ENCODE results near the gene TEAD3. TPM values are rescaled to one million over a fixed set of nuclear protein-coding genes. Genes with fewer than 3 reads are reported as not detected.
"Not testable (repeated sequence)": the region's sequence is repeated elsewhere in the genome, so short reads cannot be mapped to it uniquely, and the experiment has no call there.

TEAD3 gene
- total RNA-seq, 1 donor from 2014 or later, result 19.8 TPM

- no peaks in the 10 kb centered on the region for H3K27me3 ChIP-seq
- H3K4me3 ChIP-seq, result no peak overlapping the region
- intact Hi-C loops (cut with DNase I), result no loop called here
- no peaks in the 10 kb centered on the region for H3K9me3 ChIP-seq
- no peak overlapping the region for H3K27ac ChIP-seq
- no peaks in the 10 kb centered on the region for H3K4me1 ChIP-seq
- DNase-seq (ENCODE audit: low spot score in 2 of 2), result no peak
- TF ChIP-seq CTCF (IDR thresholded peaks at IDR 0.05), result no peak
- no peaks in the 10 kb centered on the region for H3K36me3 ChIP-seq
These were observed 60.6 kb downstream of the TEAD3 start for GRCh38 chr6:35436071-35436857.

GRCh38 chr6:35435074-35435837 lies 61.6 kb downstream of the TEAD3 start:
- intact Hi-C loops (cut with DNase I), result no loop called here
- Histone ChIP-seq H3K4me3 (no peak overlapping the region), H3K36me3 (no peaks in the 10 kb centered on the region), H3K9me3 (peaks cover 0 to 2% of the 10 kb centered on the region in 2 donors), H3K27ac (no peak overlapping the region), H3K4me1 (no peaks in the 10 kb centered on the region), H3K27me3 (no peaks in the 10 kb centered on the region)
- DNase-seq (ENCODE audit: low spot score in 2 of 2), result no peak
- no peak for TF ChIP-seq CTCF (IDR thresholded peaks at IDR 0.05)

- DNase-seq (ENCODE audit: low spot score in 2 of 2); intact Hi-C loops (cut with DNase I): not testable (repeated sequence)
These were observed 64.2 kb downstream of the TEAD3 start for GRCh38 chr6:35432702-35433101.

GRCh38 chr6:35432291-35432690 lies 64.6 kb downstream of the TEAD3 start:
- Histone ChIP-seq H3K36me3 (peaks cover 0 to under 1% of the 10 kb centered on the region in 2 donors), H3K4me3 (no peak overlapping the region), H3K9me3 (peaks cover 16 to 20% of the 10 kb centered on the region in 2 donors), H3K27me3 (no peaks in the 10 kb centered on the region), H3K4me1 (no peaks in the 10 kb centered on the region), H3K27ac (no peak overlapping the region)
- intact Hi-C loops (cut with DNase I), result no loop called here
- DNase-seq (ENCODE audit: low spot score in 2 of 2), result no peak
- no peak for TF ChIP-seq CTCF (IDR thresholded peaks at IDR 0.05)

More at GRCh38 chr6:35432702-35433101, 64.2 kb downstream of the TEAD3 start:
- H3K4me3 ChIP-seq, H3K27me3 ChIP-seq, H3K27ac ChIP-seq, H3K36me3 ChIP-seq, H3K4me1 ChIP-seq: not testable (repeated sequence)
- H3K9me3 ChIP-seq, result peaks cover 16 to 20% of the 10 kb centered on the region in 2 donors

GRCh38 chr6:35429463-35429862 lies 67.4 kb downstream of the TEAD3 start:
- no peak for DNase-seq (ENCODE audit: low spot score in 2 of 2)
- intact Hi-C loops (cut with DNase I), result no loop called here
- TF ChIP-seq CTCF (IDR thresholded peaks at IDR 0.05), result no peak
- Histone ChIP-seq H3K9me3 (peaks cover 16 to 20% of the 10 kb centered on the region in 2 donors), H3K4me1 (no peaks in the 10 kb centered on the region), H3K27ac (no peak overlapping the region), H3K36me3 (peaks cover 20 to 25% of the 10 kb centered on the region in 2 donors), H3K4me3 (no peak overlapping the region), H3K27me3 (no peaks in the 10 kb centered on the region)

Measured in ascending aorta (tissue), 2 donors.